Mucosa of rectum (tissue), 2 donors: Measurements from ENCODE around the gene TENT5C.
A peak's percentile ranks its signal among the peaks of the same experiment; 100 is the strongest.

Experiments used
- H3K27ac ChIP-seq, 2 donors: one replicate each; pipeline ENCODE4 v1.7.0; 2013; ENCODE audit warnings: inconsistent platforms in 2 of 2, low read depth in 2 of 2, low read length in 2 of 2
- H3K27me3 ChIP-seq, 2 donors: one replicate each; pipeline ENCODE4 v1.7.0; 2013; ENCODE audit warnings: low read length in 2 of 2; ENCODE audit not compliant: control insufficient read depth in 2 of 2, insufficient read depth in 2 of 2
- H3K36me3 ChIP-seq, 2 donors: one replicate each; pipeline ENCODE4 v1.7.0; 2013; ENCODE audit warnings: low read length in 2 of 2; ENCODE audit not compliant: control insufficient read depth in 2 of 2, insufficient read depth in 2 of 2
- H3K4me1 ChIP-seq, 2 donors: one replicate each; pipeline ENCODE4 v1.7.0; 2013; ENCODE audit warnings: low read length in 2 of 2, mild to moderate bottlenecking in 1 of 2; ENCODE audit not compliant: control insufficient read depth in 2 of 2, insufficient read depth in 2 of 2
- H3K4me3 ChIP-seq, 2 donors: one replicate each; pipeline ENCODE4 v1.7.0; 2013; ENCODE audit warnings: low read length in 2 of 2
- H3K9ac ChIP-seq, 2 donors: one replicate each; pipeline ENCODE4 v1.7.0; 2013; ENCODE audit warnings: low read length in 2 of 2, low read depth in 1 of 2, mild to moderate bottlenecking in 1 of 2
- H3K9me3 ChIP-seq, 2 donors: one replicate each; pipeline ENCODE4 v1.7.0; 2013; ENCODE audit warnings: low read length in 2 of 2; ENCODE audit not compliant: control insufficient read depth in 2 of 2
- donor health status: healthy.
- donor health status: Normal muscosa, but diverticular disease.

Gene TENT5C

DNA sequence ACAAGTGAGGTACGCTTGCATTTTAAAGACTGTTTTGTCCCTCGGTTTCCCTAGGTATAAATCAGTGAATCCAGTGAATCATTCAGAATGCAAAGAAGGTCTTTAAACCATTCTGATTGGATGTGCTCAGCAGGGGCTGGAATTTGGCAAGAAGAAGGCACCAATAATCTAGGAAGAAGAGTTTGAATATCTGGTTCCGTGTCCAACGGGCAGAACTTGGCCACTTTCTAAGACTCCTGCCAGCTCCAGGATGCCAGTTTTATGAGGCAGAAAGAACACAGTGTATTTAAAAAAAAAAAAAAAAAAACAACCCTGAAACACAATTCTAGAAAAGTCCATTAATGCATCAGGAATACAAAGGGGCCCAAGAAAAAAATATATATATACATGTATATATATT lies 3.0 kb upstream of the TENT5C start:
- peaks cover 0 to 6% of the 10 kb centered on the region in 2 donors for H3K4me1 ChIP-seq
- no peak overlapping the region for H3K27ac ChIP-seq
- H3K36me3 ChIP-seq, result no peaks in the 10 kb centered on the region
- no peak overlapping the region for H3K4me3 ChIP-seq
- H3K9me3 ChIP-seq, result no peaks in the 10 kb centered on the region
- no peaks in the 10 kb centered on the region for H3K27me3 ChIP-seq
- H3K9ac ChIP-seq, result no peak overlapping the region

DNA sequence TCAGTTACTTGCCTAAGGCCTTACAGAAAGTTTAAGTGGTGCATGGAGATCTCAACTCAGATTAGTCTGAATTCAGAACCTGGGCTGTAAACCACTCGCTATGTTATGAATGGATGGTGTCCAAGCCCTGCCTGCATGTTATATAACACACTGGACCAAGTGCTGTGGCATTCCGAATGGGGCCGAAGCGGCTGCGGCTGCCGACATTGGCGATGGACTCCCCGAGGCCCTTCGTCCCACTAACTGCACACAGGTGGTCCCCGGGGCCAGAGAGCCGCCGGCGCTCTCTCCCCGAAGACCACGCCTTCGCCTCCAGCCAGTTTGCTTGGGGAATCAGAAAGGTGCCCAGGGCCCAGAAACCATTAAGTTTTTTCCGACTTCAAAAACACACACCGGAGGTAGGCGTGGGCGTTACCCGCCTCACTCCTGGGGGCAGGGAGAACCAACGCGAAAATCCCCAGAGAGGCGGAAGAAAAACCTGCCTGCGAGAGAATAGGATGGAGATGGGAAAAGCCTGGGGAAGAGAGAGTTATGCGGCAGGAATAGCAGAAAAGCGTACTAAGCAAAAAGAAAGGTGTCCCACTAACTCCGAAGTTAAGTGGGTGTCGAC lies 579 bp upstream of the TENT5C start:
- H3K36me3 ChIP-seq, result no peaks in the 10 kb centered on the region

DNA sequence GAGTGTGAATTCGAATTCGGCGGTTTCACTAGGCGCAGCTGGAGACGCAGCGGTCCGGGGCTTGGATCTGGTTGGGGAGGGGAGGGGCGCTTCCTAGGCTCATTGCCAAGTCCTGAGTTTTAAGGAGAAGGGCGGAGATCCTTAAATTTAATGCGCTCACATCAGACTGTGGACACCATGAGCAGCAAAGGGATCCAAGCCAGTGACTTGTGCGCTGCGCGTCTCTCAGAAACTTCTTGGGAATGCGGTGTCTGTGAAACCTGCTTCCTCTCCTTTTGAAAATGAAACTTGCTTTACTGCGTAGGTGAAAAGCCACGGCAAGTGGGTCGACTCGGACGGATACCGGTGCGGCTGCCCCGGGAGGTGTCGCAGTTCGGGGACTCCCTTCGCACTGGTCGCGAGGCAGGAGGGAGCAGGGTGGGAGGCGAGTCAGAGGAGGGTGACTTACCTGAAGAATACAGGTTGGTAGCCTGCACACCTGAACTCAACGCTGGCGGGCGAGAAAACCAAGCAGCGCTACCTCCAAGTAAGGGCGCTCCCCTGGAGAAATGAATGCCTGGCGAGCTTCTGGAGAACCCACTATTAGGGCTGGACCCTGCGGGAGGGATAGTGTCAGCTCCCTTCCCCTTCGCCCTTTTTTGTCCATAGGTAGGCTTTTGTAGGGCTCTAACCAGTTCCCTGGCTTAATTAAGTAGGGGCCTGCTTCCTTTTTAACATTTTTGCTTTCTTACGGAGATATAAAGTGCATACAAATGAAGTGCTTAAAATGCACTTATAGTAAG lies 992 bp downstream of the TENT5C start:
- peak overlapping the region; percentile 88 to 93 for H3K27ac ChIP-seq
- H3K9me3 ChIP-seq, result no peaks in the 10 kb centered on the region
- H3K4me3 ChIP-seq, result peak overlapping the region; percentile 83 to 89
- H3K9ac ChIP-seq, result peak overlapping the region; percentile 95 to 97
- H3K36me3 ChIP-seq, result no peaks in the 10 kb centered on the region
- peaks cover 20 to 29% of the 10 kb centered on the region in 2 donors for H3K4me1 ChIP-seq
- no peaks in the 10 kb centered on the region for H3K27me3 ChIP-seq

More for the DNA sequence above, 579 bp upstream of the TENT5C start:
- Histone ChIP-seq H3K4me3 (peak overlapping the region; percentile 83 to 96), H3K9ac (peak overlapping the region; percentile 66 to 89), H3K4me1 (peaks cover 17 to 20% of the 10 kb centered on the region in 2 donors), H3K27ac (peak overlapping the region; percentile 88 to 90), H3K9me3 (no peaks in the 10 kb centered on the region), H3K27me3 (no peaks in the 10 kb centered on the region)

DNA sequence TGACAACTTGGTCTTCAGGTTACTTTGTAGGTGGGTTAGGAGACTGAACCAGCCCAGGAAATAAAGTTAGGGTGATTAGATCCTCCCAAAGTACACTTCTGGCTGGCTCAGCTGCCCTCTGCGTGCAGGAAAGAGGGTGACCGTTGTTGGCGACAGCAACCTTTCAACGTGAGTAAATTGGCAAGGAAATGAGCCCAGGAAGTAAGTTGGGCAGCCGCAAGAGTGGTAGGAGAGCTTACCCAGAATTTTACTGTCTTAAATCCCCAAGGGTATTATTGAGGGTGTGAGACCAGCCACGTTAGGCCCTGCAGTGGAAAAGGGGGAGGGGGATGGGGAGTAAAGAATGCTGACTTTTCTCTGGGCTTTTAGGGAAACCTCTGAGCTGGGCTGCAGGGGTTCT lies 1.6 kb downstream of the TENT5C start:
- Histone ChIP-seq H3K36me3 (no peaks in the 10 kb centered on the region), H3K4me3 (peak overlapping the region; percentile 83 to 89), H3K27ac (peak overlapping the region; percentile 88 to 93), H3K9ac (peak overlapping the region; percentile 95 to 97), H3K27me3 (no peaks in the 10 kb centered on the region), H3K4me1 (peaks cover 26 to 34% of the 10 kb centered on the region in 2 donors), H3K9me3 (no peaks in the 10 kb centered on the region)

DNA sequence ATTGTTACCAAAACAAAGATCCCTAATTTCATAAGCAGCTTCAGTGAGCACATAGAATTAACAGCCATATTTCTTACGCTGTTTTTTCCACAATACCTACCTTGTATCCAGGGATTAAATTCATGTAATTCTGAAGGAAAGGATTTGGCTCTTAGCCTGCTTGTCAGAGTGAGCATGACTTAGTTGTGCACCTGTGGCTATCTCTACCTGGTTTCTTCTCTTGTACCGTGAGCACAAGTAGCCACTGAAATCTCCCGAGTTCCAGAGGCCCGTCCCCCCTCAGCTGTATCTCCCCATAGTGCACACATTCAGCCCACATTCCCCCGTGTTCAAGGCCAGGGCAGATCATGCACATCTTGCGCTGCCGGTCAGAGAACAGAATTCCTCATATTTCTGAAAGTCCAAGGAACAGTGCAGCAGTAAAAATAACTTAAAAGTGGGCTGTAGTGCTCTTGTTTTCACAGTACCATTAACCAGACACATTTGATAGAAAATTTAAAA lies 2.3 kb downstream of the TENT5C start:
- Histone ChIP-seq H3K27ac (peak overlapping the region; percentile 44 to 88), H3K9me3 (no peaks in the 10 kb centered on the region), H3K36me3 (no peaks in the 10 kb centered on the region), H3K4me1 (peaks cover 32 to 41% of the 10 kb centered on the region in 2 donors), H3K9ac (peak overlapping the region; percentile 95 to 97), H3K27me3 (no peaks in the 10 kb centered on the region), H3K4me3 (peak overlapping the region; percentile 83 to 89)

DNA sequence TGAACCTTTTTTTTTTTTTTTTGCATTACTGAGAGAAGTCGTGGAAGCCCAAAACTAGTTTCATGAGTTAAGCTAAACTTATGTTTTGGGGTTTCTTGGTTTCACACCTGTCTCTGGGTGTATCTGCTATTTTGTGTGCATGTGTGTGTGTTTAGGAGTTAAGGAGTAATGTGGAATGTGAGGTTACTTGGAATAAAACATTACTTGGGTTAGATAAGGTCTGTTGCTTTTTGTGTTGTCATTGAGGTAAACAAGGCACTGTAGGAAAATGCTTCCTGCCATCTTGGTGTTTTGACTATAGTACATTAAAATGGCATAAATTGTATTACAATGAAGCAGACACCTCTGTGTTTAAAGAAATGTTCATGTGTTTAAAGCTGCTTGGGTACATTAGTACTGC lies 2.9 kb downstream of the TENT5C start:
- H3K4me1 ChIP-seq, result peaks cover 38 to 46% of the 10 kb centered on the region in 2 donors
- H3K9ac ChIP-seq, result peak overlapping the region in 1 of 2 donors; percentile 97
- H3K27ac ChIP-seq, result peak overlapping the region; percentile 44 to 50
- no peaks in the 10 kb centered on the region for H3K27me3 ChIP-seq
- no peaks in the 10 kb centered on the region for H3K9me3 ChIP-seq
- peak overlapping the region; percentile 83 to 89 for H3K4me3 ChIP-seq
- no peaks in the 10 kb centered on the region for H3K36me3 ChIP-seq

DNA sequence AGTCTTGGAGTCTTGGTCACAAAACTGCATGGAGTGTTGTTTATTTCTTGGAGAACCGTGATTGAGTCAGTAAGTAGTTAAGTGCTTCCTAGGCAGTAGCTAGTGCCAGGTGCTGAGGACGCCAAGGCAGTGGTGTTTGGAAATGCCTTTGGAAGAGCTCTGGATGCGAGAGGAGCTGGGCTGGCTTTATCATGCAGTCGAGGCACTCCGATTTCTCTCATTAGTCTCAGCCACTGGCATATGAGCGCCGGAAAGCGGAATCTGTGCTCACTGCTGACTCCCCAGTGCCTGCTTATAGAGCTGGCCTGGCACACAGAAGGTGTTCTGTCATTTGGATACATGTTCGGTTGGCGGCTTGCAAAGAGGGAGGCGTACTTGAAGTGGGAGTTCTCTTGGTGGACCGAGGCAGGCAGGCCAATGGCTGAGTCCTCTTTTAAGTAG lies 3.6 kb downstream of the TENT5C start:
- no peaks in the 10 kb centered on the region for H3K9me3 ChIP-seq
- H3K27me3 ChIP-seq, result no peaks in the 10 kb centered on the region
- H3K4me1 ChIP-seq, result peaks cover 44 to 53% of the 10 kb centered on the region in 2 donors
- peak overlapping the region; percentile 42 to 50 for H3K27ac ChIP-seq
- H3K4me3 ChIP-seq, result peak overlapping the region; percentile 83 to 89
- H3K36me3 ChIP-seq, result no peaks in the 10 kb centered on the region
- peak overlapping the region; percentile 29 to 47 for H3K9ac ChIP-seq

DNA sequence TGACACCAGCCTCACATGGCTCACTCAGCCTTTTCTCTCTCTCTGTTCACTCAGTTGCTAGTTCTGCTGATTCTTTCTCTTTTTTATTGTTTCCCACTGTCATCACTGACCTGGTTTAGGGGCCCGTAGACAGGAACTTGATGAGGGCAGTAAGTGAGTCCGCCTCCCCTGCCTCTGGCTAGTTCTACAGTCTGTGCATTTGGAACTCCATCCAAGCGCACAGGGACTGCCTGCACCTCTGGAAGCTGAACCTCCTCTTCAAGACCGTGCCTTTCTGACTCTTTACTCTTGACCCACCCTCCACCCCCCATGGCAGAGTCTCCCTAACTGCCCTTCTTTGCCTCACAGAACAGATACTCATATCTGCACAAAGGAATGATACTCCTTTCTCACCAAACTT lies 4.2 kb downstream of the TENT5C start:
- no peaks in the 10 kb centered on the region for H3K36me3 ChIP-seq
- peak overlapping the region; percentile 1 to 47 for H3K9ac ChIP-seq
- peak overlapping the region; percentile 83 to 89 for H3K4me3 ChIP-seq
- H3K27me3 ChIP-seq, result no peaks in the 10 kb centered on the region
- peak overlapping the region; percentile 7 to 50 for H3K27ac ChIP-seq
- peaks cover 45 to 59% of the 10 kb centered on the region in 2 donors for H3K4me1 ChIP-seq
- no peaks in the 10 kb centered on the region for H3K9me3 ChIP-seq

DNA sequence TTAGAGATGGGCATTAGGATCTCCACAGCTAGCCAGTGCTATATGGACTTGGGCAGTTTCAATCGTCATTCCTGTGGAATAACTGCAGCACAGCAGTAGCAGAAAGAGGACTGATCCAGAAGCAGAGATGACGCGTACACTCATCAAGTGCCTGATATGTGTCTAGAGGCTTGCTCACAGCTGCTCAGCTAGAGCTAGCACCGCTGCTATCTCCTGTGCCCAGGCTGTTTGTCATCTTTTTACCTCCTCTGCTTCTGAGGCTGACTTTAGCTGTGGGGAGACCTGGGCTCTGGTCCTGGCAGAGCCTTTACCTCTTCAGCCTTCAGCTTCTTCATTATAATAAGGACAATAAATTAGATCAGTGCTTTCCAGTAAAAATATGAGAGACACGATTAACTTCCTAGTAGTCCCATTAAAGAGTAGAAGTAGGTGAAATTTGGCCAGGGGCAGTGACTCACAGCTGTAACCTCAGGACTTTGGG lies 5.3 kb downstream of the TENT5C start:
- Histone ChIP-seq H3K27me3 (no peaks in the 10 kb centered on the region), H3K27ac (peak overlapping the region; percentile 69 to 79), H3K9me3 (no peaks in the 10 kb centered on the region), H3K36me3 (no peaks in the 10 kb centered on the region), H3K4me3 (peak overlapping the region; percentile 13 to 45), H3K9ac (no peak overlapping the region), H3K4me1 (peaks cover 50 to 68% of the 10 kb centered on the region in 2 donors)
